Measurements from ENCODE around the gene TBC1D10B.

The TBC1D10B gene

DNA sequence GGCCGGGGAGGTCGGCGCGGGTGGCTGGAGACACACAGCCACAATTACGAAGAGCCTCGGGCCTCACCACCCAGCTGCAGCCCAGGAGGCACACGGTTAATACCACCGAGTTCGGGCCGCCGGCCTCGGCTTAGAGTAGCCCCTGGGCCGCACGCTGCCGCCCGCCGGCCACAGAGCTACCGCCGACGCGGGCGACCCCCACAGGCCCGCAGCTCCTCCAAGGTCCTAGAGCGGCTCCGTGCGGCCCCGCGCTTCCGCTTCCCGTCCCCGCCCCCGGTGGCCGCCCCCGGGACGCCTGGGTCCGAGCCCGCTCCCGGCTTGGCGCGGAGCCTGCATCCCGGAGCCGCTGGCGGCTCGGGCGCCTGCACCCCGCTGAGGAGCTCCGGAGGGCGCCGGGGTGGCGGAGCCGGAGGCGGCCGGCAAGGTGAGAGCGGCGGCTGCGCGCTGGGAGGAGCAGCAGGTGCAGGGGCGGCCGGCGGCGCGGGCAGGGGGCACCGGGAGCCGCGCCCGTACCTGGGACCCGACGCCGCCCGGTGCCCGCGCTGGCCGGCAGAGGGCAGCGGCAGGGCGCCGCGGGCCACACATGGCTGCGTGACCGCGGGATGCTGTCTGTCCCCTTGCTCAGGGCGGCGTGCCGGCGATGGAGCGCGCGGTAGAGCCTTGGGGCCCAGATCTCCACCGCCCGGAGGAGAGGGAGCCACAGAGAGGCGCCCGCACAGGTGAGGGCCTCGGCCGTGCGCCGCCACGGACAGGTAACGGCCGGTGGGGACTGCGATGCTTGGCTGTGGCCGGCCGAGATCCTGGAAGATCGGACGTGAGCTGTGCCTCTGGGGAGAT lies 25.1 kb upstream of the TBC1D10B start, which contains the start of gene ZNF48 (continued):
- TF ChIP-seq ZNF10 (tag by site-specific recombination; IDR thresholded peaks at IDR 0.05) (peak; percentile 31; the same call in 1 of the 2 replicates), ZNF707 (tag by site-specific recombination; IDR thresholded peaks at IDR 0.05) (no peak), SP2 (tag by site-specific recombination; IDR thresholded peaks at IDR 0.05) (peak; percentile 72), ZNF558 (tag by site-specific recombination; IDR thresholded peaks at IDR 0.05) (no peak), ZNF404 (tag by site-specific recombination; IDR thresholded peaks at IDR 0.05) (no peak), ZFP3 (tag by site-specific recombination; IDR thresholded peaks at IDR 0.05; ENCODE audit: low read depth) (no peak), ZEB2 (tag by site-specific recombination; IDR thresholded peaks at IDR 0.05) (peak; percentile 96), ZNF560 (tag by site-specific recombination; IDR thresholded peaks at IDR 0.05; ENCODE audit: borderline replicate concordance) (no peak), KLF7 (tag by site-specific recombination; IDR thresholded peaks at IDR 0.05; ENCODE audit: borderline replicate concordance) (peak; percentile 78), ZNF843 (tag by site-specific recombination; IDR thresholded peaks at IDR 0.05) (0 out of 2 replicates have a peak, but pooled peaks have one; percentile 55), ZNF510 (tag by site-specific recombination; IDR thresholded peaks at IDR 0.05; ENCODE audit: insufficient replicate concordance) (no peak), BCL11A (tag by site-specific recombination; IDR thresholded peaks at IDR 0.05; ENCODE audit: low read depth) (0 out of 2 replicates have a peak, but pooled peaks have one; percentile 31), ZNF501 (tag by site-specific recombination; IDR thresholded peaks at IDR 0.05) (no peak; the same call in none of the 2 replicates), ZNF121 (tag by site-specific recombination; IDR thresholded peaks at IDR 0.05) (no peak), ZNF114 (tag by site-specific recombination; IDR thresholded peaks at IDR 0.05) (no peak), ZNF623 (tag by site-specific recombination; IDR thresholded peaks at IDR 0.05) (no peak), TCF7L2 (IDR thresholded peaks at IDR 0.05; ENCODE audit: borderline replicate concordance, low read depth, low read length) (no peak)
- TF ChIP-seq, protein P1, sequence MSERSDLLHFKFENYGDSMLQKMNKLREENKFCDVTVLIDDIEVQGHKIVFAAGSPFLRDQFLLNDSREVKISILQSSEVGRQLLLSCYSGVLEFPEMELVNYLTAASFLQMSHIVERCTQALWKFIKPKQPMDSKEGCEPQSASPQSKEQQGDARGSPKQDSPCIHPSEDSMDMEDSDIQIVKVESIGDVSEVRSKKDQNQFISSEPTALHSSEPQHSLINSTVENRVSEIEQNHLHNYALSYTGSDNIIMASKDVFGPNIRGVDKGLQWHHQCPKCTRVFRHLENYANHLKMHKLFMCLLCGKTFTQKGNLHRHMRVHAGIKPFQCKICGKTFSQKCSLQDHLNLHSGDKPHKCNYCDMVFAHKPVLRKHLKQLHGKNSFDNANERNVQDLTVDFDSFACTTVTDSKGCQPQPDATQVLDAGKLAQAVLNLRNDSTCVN (tag by site-specific recombination; optimal IDR thresholded peaks at IDR 0.05): peak; percentile 92
- TF ChIP-seq, protein P2, sequence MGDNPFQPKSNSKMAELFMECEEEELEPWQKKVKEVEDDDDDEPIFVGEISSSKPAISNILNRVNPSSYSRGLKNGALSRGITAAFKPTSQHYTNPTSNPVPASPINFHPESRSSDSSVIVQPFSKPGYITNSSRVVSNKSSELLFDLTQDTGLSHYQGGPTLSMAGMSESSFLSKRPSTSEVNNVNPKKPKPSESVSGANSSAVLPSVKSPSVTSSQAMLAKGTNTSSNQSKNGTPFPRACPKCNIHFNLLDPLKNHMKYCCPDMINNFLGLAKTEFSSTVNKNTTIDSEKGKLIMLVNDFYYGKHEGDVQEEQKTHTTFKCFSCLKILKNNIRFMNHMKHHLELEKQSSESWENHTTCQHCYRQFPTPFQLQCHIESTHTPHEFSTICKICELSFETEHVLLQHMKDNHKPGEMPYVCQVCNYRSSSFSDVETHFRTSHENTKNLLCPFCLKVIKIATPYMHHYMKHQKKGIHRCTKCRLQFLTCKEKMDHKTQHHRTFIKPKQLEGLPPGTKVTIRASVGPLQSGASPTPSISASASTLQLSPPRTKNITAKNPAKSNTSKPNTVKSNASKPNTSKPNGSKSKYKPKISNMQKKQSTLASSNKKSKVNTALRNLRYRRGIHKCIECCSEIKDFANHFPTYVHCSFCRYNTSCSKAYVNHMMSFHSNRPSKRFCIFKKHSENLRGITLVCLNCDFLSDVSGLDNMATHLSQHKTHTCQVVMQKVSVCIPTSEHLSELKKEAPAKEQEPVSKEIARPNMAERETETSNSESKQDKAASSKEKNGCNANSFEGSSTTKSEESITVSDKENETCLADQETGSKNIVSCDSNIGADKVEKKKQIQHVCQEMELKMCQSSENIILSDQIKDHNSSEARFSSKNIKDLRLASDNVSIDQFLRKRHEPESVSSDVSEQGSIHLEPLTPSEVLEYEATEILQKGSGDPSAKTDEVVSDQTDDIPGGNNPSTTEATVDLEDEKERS (tag by site-specific recombination; IDR thresholded peaks at IDR 0.05): no peak
- TF ChIP-seq, protein P3, sequence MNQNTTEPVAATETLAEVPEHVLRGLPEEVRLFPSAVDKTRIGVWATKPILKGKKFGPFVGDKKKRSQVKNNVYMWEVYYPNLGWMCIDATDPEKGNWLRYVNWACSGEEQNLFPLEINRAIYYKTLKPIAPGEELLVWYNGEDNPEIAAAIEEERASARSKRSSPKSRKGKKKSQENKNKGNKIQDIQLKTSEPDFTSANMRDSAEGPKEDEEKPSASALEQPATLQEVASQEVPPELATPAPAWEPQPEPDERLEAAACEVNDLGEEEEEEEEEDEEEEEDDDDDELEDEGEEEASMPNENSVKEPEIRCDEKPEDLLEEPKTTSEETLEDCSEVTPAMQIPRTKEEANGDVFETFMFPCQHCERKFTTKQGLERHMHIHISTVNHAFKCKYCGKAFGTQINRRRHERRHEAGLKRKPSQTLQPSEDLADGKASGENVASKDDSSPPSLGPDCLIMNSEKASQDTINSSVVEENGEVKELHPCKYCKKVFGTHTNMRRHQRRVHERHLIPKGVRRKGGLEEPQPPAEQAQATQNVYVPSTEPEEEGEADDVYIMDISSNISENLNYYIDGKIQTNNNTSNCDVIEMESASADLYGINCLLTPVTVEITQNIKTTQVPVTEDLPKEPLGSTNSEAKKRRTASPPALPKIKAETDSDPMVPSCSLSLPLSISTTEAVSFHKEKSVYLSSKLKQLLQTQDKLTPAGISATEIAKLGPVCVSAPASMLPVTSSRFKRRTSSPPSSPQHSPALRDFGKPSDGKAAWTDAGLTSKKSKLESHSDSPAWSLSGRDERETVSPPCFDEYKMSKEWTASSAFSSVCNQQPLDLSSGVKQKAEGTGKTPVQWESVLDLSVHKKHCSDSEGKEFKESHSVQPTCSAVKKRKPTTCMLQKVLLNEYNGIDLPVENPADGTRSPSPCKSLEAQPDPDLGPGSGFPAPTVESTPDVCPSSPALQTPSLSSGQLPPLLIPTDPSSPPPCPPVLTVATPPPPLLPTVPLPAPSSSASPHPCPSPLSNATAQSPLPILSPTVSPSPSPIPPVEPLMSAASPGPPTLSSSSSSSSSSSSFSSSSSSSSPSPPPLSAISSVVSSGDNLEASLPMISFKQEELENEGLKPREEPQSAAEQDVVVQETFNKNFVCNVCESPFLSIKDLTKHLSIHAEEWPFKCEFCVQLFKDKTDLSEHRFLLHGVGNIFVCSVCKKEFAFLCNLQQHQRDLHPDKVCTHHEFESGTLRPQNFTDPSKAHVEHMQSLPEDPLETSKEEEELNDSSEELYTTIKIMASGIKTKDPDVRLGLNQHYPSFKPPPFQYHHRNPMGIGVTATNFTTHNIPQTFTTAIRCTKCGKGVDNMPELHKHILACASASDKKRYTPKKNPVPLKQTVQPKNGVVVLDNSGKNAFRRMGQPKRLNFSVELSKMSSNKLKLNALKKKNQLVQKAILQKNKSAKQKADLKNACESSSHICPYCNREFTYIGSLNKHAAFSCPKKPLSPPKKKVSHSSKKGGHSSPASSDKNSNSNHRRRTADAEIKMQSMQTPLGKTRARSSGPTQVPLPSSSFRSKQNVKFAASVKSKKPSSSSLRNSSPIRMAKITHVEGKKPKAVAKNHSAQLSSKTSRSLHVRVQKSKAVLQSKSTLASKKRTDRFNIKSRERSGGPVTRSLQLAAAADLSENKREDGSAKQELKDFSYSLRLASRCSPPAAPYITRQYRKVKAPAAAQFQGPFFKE (tag by site-specific recombination; IDR thresholded peaks at IDR 0.05; ENCODE audit: borderline replicate concordance): no peak
- TF ChIP-seq, protein P4, sequence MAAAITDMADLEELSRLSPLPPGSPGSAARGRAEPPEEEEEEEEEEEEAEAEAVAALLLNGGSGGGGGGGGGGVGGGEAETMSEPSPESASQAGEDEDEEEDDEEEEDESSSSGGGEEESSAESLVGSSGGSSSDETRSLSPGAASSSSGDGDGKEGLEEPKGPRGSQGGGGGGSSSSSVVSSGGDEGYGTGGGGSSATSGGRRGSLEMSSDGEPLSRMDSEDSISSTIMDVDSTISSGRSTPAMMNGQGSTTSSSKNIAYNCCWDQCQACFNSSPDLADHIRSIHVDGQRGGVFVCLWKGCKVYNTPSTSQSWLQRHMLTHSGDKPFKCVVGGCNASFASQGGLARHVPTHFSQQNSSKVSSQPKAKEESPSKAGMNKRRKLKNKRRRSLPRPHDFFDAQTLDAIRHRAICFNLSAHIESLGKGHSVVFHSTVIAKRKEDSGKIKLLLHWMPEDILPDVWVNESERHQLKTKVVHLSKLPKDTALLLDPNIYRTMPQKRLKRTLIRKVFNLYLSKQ (tag by site-specific recombination; IDR thresholded peaks at IDR 0.05; ENCODE audit: borderline replicate concordance): no peak
- TF ChIP-seq, protein P5, sequence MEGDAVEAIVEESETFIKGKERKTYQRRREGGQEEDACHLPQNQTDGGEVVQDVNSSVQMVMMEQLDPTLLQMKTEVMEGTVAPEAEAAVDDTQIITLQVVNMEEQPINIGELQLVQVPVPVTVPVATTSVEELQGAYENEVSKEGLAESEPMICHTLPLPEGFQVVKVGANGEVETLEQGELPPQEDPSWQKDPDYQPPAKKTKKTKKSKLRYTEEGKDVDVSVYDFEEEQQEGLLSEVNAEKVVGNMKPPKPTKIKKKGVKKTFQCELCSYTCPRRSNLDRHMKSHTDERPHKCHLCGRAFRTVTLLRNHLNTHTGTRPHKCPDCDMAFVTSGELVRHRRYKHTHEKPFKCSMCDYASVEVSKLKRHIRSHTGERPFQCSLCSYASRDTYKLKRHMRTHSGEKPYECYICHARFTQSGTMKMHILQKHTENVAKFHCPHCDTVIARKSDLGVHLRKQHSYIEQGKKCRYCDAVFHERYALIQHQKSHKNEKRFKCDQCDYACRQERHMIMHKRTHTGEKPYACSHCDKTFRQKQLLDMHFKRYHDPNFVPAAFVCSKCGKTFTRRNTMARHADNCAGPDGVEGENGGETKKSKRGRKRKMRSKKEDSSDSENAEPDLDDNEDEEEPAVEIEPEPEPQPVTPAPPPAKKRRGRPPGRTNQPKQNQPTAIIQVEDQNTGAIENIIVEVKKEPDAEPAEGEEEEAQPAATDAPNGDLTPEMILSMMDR (tag by site-specific recombination; IDR thresholded peaks at IDR 0.05): peak; percentile 94
- TF ChIP-seq, protein P6, sequence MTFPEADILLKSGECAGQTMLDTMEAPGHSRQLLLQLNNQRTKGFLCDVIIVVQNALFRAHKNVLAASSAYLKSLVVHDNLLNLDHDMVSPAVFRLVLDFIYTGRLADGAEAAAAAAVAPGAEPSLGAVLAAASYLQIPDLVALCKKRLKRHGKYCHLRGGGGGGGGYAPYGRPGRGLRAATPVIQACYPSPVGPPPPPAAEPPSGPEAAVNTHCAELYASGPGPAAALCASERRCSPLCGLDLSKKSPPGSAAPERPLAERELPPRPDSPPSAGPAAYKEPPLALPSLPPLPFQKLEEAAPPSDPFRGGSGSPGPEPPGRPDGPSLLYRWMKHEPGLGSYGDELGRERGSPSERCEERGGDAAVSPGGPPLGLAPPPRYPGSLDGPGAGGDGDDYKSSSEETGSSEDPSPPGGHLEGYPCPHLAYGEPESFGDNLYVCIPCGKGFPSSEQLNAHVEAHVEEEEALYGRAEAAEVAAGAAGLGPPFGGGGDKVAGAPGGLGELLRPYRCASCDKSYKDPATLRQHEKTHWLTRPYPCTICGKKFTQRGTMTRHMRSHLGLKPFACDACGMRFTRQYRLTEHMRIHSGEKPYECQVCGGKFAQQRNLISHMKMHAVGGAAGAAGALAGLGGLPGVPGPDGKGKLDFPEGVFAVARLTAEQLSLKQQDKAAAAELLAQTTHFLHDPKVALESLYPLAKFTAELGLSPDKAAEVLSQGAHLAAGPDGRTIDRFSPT (tag by site-specific recombination; IDR thresholded peaks at IDR 0.05): peak; percentile 58; the same call in 1 of the 2 replicates
